Hematopoietic multipotent progenitor cell treated with erythropoietin and hydrocortisone succinate and interleukin-3 and kit ligand, for 17 days (in vitro differentiated cells): ENCODE results near the gene DAPK1.
A peak's percentile ranks its signal among the peaks of the same experiment; 100 is the strongest.

ENCODE experiments used
- DNase-seq: peaks from one replicate; pipeline ENCODE4 v3.0.0-alpha.2; 2015; ENCODE audit warnings: low spot score

The DAPK1 gene

DNA sequence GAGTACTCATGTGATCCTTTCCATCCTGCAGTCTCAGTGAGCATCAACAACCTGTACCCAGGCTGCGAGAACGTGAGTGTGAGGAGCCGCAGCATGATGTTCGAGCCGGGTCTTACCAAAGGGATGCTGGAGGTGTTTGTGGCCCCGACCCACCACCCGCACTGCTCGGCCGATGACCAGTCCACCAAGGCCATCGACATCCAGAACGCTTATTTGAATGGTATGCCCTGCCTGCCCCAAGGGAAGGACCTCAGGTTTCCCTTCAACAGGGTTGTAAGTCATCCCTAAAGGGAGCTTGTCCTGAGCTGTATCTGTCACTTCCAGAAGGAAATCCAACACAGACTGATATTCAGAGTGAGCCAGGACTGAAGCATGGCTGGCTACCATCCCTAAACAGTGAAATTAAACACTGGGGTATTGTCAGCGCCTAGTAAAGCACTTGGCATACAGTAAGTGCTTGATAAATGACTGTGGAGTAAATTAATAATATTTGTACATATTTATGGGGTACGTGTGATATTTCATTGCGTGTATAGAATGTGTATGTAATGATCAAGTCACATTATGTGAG lies 188.9 kb downstream of the DAPK1 start:
- no peak for DNase-seq

DNA sequence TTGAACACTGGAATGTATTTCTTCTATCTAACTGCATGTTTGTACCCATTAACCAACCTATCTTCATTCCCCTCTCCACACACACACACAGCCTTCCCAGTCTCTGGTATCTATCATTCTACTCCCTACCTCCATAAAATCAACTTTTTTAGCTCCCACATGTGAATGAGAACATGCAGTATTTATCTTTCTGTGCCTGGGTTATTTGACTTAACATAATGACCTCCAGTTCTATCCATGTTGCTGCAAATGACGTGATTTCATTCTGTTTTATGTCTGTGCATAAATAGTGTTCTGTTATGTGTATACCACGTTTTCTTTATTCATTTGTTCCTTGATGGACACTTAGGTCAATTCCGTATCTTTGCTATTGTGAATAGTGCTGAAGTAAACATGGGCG lies 189.5 kb downstream of the DAPK1 start:
- DNase-seq, result no peak

DNA sequence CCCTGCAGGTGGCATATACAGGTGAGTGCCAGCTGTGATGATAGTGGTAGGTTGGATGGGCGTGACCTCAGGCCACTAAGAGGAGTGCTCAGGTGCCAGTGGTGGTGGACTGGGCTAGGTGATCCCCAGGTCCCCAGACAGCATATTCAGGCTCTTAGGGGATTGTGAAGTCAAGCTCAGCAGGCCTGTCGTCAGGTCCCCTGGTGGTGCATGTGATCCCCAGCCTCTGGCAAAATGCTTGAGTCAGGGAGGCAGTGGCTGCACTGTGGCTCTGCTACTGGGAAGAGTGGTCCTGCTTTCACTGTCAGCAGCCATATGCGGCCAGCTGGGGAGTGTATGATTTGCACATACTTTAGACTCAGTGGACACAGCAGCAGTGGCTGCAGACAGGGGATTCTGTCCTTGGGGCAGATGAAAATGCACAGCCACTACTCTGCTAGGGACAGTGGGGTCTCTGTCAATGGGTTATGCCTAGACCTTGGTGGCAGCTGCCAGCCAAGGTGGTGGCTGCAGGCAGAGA lies 196.6 kb downstream of the DAPK1 start:
- DNase-seq, result no peak

DNA sequence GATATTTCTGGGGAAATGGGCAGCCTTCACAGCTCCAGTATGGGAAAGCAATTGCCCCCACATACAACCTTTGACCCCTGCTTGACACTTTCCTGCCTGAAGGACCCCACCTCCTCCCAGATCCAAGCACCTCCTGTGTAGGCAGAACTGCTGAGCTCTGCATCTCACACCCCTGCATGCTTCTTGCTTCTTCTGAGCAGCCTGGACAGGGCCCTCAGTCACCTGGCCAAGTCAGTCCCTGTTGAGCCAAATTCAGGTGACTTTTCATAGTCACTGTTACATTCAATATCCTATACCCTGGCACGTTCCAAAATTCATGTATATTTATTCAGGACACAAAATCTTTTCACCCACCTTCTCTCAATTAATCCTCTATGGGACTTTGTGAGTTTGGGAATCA lies 197.9 kb downstream of the DAPK1 start:
- no peak for DNase-seq

DNA sequence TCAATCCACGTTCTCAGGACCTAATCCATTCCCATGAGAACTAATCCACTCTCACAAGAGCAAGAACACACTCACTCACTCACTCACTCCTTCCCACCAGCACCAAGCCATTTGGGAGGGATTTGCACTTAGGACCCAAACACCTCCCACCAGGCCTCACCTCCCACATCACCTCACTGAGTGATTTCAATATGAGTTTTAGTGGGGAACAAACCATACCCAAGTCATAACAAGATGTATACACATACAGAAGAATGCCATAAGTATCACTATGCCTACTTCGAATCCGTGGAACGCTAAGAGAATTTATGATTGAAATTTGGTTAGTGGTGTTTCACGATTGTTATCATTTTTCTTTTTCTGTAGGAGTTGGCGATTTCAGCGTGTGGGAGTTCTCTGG lies 199.0 kb downstream of the DAPK1 start:
- no peak for DNase-seq

DNA sequence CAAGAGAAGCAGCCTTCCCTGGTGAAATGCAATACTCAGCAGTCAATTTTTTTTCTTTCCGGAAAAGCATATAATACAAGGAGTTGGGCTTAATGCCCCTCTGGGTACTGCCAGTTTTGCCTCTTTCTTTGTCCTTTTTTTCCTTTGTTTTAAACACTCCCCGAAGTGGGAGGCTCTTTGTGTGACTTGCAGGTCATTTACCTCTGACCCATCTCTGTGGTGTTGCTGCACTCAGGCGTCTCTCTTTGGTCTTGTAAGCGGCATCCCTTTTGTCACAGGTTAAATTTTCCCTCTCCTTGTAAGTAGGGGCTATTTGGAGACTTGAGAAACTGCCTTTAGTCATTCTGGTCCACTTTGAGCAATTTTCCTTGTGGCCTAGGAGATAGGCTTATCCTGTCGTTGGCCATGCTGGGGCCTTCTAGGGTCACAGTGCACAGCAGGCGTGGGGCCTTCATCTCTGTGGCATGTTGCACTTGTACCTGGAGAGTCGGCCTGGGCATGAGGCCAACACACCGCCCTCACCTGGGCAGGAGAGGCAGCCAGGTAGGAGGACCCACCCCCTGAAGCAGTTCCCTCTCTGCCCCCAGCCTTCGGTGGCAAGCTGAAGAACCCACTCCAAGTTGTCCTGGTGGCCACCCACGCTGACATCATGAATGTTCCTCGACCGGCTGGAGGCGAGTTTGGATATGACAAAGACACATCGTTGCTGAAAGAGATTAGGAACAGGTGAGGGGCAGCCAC lies 200.6 kb downstream of the DAPK1 start:
- DNase-seq, result no peak

DNA sequence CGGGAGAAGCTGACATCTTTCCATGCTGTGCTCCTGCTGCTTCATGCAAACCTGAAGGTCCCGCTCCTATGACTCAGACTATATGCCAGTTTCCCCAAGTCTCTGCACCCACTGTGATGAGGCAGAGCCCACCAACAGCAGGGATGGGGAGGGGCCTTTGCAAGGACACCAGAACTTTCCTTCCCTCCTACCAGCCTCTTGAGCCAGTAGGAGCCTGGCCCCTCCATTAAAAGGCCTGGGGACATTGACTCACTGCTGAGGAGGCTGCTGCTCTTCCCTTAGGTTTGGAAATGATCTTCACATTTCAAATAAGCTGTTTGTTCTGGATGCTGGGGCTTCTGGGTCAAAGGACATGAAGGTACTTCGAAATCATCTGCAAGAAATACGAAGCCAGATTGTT lies 202.2 kb downstream of the DAPK1 start:
- no peak for DNase-seq

DNA sequence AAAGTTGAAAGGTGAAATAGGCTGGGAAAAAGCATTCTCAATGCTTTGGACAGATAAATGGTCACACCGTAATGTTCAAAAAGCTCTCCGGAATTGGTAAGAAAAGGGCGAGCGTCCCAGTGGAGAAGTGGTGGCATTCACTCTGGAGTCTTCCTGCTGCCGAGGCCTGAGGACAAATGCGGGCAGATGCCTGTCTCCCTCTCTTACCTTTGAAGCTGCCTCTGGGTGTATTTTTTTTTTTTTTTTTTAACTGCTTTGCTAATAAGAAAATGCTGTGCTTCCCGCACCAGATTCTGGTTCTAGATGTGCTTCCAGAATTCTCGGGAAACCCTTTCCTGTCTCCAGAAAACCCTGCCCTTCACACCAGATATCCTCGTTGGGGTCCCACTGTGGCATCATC lies 203.8 kb downstream of the DAPK1 start:
- DNase-seq, result no peak

DNA sequence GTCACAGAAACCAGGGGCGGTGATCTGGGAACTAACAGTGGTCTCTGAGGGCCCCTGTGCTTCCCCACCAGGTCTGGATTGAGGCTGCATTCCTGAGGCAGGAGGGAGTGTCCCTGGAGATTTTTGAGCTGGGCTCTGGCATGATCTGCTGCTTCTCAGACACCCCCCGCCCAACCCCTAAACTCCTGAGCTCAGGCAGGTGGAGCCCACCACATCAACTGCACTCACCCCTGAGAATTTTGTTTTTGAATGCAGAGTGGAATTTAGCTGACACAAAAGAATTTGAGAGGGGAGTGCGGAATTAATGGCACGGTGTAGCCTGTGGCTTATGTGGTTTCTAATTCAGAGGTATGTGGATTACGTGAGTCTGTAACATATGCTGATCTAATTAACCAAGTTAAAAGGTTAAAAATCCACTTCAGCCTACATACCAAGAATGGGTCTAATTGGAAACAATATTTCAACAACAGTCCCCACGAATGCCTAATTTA lies 204.3 kb downstream of the DAPK1 start:
- no peak for DNase-seq

DNA sequence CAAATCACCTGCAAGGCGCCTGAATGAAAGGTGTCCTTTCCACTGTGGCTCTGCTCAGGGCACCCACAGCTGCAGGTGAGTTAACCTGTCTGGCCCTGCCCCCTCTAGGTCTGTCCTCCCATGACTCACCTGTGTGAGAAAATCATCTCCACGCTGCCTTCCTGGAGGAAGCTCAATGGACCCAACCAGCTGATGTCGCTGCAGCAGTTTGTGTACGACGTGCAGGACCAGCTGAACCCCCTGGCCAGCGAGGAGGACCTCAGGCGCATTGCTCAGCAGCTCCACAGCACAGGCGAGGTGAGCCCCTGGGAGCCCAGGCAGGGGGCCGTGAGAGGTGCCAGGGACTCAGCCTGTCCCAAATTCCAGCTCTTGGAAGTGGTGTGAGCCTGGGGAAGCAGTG lies 205.3 kb downstream of the DAPK1 start:
- DNase-seq, result no peak

DNA sequence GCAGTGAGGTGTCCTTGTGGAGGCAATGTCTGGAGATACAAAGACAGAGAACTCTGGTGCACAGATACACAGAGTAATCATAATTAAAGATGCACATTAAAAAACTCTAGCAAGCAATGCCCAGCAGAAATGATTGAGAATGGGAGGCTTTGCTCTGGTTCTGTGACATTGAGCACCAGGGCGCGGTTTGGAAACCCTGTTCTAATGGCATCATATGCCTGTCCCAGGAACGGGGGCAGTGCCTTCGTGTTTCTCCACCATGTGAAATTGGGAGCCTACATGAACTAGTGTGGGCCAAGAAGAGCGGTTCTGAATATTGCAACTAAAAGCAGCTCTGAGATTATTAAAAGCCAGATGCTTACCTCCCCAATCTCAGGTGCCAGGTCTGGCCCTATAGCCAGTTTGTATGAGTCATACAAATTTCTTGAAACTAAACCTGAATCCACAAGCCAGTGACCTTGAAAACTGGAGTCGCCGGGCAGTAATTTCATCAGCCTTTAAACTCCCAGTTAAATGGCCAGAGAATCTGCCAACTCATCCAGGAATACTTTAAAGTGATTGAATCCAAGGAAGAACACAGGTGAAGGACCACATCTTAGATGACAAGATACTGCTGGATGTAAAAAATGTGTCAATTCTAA lies 206.1 kb downstream of the DAPK1 start:
- DNase-seq, result no peak

DNA sequence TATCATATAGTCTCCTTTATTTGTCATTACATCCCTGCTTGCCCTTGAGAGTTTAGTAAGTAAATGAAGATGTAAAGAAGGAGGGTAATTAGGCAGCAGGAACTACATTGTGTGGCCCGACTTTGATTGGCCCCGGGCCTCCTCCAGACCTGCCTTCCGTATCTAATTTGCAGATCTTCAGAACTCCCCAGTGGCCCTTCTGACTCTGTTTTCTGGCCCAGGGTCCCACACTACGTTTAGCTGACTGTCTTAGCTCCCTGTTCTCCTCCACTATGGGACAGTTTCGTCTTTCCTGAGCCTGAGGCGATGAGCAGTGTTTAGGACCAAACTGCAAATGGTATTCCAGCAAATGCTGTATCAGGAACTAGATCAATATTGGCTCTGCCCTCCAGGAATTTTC lies 206.7 kb downstream of the DAPK1 start:
- DNase-seq, result no peak

DNA sequence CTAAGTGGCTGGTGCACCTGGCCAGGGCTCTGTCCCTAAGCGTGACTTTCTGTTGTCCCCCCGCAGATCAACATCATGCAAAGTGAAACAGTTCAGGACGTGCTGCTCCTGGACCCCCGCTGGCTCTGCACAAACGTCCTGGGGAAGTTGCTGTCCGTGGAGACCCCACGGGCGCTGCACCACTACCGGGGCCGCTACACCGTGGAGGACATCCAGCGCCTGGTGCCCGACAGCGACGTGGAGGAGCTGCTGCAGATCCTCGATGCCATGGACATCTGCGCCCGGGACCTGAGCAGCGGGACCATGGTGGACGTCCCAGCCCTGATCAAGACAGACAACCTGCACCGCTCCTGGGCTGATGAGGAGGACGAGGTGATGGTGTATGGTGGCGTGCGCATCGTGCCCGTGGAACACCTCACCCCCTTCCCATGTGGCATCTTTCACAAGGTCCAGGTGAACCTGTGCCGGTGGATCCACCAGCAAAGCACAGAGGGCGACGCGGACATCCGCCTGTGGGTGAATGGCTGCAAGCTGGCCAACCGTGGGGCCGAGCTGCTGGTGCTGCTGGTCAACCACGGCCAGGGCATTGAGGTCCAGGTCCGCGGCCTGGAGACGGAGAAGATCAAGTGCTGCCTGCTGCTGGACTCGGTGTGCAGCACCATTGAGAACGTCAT lies 208.5 kb downstream of the DAPK1 start:
- no peak for DNase-seq

DNA sequence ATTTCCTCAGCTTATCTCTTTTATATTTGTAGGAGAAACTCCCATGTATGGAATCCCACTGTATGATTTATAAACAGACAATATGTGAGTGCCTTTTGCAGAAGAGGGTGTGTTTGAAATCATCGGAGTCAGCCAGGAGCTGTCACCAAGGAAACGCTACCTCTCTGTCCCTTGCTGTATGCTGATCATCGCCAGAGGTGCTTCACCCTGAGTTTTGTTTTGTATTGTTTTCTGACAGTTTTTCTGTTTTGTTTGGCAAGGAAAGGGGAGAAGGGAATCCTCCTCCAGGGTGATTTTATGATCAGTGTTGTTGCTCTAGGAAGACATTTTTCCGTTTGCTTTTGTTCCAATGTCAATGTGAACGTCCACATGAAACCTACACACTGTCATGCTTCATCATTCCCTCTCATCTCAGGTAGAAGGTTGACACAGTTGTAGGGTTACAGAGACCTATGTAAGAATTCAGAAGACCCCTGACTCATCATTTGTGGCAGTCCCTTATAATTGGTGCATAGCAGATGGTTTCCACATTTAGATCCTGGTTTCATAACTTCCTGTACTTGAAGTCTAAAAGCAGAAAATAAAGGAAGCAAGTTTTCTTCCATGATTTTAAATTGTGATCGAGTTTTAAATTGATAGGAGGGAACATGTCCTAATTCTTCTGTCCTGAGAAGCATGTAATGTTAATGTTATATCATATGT lies 210.3 kb downstream of the DAPK1 start:
- no peak for DNase-seq

DNA sequence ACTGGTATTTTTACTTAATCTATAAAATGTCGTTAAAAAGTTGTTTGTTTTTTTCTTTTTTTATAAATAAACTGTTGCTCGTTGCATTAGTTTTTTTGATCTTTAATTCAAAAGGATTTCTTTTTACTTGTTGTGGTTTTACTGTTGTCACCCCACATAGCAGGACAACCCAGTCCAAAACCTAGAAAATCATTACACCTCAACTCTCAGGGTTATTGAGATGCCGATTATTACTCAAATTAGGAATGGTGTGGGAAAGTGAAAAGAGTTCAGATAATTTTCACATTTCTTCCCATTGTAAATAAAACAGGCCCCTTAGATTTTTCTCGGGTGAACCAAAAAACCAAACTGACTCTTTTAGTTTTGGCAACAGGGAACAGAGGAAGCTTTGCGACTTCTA lies 210.9 kb downstream of the DAPK1 start:
- DNase-seq, result no peak

DNA sequence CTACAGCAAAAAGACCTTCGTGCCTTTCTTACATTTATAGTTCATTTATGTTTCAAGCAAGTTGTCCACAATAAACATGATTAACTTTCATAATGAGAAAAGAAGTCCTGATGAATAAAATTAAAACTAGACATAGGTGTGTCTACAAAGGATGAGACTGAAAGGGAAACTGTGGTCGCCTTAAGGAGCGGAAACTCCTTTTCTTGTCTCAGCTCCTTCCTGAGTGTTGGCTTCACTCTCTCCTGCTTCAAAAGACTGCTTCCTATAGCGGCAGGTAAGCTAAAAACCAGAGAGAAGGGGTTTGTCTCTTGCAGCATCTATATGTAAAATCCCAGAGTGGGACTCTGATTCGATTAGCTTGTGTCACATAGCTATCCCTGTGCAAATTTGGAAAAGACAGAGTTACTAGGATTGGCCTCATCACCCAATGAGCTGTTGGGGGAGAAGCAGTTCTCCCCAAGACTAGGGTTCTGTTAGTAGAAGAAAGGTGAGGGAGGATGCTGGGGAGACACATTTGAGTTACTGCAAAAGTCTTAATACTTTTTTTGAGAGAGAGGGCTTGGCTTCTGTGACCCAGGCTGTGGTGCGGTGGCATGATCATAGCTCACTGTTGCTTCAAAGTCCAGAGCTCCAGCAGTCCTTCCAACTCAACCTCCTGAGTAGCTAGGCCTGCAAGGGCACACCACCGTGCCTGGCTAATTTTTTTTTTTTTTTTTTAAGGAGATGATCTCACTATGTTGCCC lies 211.5 kb downstream of the DAPK1 start:
- no peak for DNase-seq

DNA sequence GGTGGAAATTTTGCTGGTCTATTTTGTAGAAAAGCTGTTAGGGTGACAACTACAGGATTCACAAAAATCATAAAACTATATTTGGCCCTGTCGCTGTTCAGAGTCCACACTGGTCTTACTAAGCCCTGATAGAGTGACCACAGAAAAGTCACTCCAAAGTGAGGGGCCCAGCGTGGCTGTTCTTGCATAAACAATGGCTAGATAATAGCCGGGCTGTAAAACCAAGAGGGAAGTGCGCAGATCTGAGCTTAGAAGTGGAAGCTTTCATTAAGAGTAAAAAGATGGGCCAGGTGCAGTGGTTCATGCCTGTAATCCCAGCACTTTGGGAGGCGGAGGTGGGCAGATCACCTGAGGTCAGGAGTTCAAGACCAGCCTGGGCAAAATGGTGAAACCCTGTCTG lies 212.8 kb downstream of the DAPK1 start:
- DNase-seq, result no peak

DNA sequence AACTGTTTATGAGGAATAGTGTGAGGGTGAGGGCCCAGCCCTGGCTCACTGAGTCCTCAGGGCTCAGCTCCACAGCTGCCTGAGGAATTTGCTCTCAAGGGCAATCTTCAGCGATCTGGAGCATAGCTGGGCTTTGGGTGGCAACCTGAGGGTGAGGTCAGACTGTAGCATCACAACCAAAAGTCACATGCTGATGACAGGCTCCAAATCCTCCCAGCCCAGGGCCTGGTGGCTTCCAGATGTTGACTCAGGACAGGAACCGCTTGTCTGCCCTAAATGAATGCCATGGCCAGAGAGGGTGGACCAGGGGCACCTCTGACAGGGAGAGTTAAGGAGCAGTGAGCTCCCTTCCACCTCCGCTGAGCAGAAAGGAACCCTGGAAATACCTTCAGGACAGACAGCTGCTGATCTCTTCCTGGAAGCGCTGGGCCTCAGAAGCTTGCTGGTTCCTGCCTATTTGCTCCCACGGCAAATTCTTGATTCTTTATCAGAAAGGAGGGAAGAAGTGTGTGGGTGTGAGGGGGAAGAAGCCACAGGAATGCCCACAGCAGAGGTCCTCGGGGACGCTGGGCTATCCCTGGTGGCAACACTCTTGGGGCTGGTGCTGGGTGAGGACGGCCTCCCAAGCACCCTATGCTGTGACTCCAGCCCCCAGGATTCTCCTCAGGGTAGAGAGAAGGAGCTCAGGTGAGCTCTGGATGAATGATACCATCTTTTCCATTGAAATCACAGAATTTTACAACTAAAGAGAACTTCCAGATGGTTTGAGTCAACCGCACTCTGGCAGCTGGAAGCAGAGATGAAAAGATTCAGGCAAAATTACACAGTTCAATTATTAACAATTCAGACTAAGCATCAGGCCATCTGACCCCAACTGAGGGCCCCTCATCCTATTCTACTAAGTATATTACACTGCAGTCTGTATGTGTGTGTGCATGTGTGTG lies 214.5 kb downstream of the DAPK1 start:
- DNase-seq, result peak; percentile 84

DNA sequence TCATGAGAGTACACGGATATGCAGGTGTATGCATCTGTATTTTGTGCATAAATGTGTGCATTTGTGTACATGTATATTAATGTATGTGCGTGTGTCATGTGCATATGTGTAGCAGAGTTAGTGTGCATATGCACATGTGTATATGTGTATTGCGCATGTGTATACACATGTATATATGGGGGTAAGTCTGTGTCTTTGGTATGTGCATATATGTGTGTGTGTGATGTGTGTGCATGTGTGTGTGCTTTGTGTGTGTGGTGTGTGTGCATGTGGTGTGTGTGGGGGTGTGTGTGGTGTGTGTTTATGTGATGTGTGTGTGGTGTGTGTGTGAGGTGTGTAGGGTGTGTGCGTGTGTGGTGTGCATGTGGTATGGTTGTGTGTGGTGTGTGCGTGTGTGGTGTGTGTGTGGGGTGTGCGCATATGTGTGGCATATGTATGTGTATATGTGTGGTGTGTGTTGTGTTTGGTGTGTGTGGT lies 215.2 kb downstream of the DAPK1 start:
- no peak for DNase-seq
